Measurements from ENCODE around the gene C10orf90.

C10orf90 gene

DNA sequence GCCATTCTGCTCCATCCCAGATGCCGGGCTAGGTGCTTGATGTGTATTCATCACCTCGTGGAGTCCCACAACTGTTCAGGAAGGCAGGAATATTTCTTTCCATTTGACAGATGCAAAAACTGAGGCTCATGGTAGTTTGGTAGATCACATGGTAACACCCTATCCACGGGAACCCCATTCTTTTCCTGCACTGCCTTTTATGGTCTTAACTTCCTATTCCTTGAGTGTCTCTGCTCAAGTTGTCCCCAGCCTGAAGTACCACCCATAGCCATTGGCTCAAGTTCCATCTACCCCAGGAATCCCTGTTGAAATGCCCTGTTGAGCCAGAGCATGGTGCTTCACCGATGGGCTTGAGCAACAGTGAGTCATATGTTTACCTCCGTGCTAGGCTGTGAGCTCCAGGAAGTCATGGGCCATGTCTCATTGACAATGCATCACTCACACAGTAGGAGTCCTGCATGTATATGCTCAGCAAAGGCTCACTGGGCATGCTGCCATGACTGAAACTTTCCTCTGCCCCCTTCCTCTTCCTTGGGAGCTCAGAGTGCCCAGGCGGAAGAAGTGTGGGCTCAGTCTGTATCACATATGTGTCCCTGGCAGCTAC lies 210.5 kb downstream of the C10orf90 start:
- DNase-seq, result no peak
- no peak overlapping the region for H3K4me3 Mint-ChIP-seq
- no peaks in the 10 kb centered on the region for H3K4me1 Mint-ChIP-seq
- H3K27me3 Mint-ChIP-seq, result no peaks in the 10 kb centered on the region
- H3K36me3 Mint-ChIP-seq, result no peaks in the 10 kb centered on the region
- H3K9me3 Mint-ChIP-seq, result peaks cover 8% of the 10 kb centered on the region
- CTCF ChIA-PET, result no interaction called here
- no peak overlapping the region for H3K27ac Mint-ChIP-seq

DNA sequence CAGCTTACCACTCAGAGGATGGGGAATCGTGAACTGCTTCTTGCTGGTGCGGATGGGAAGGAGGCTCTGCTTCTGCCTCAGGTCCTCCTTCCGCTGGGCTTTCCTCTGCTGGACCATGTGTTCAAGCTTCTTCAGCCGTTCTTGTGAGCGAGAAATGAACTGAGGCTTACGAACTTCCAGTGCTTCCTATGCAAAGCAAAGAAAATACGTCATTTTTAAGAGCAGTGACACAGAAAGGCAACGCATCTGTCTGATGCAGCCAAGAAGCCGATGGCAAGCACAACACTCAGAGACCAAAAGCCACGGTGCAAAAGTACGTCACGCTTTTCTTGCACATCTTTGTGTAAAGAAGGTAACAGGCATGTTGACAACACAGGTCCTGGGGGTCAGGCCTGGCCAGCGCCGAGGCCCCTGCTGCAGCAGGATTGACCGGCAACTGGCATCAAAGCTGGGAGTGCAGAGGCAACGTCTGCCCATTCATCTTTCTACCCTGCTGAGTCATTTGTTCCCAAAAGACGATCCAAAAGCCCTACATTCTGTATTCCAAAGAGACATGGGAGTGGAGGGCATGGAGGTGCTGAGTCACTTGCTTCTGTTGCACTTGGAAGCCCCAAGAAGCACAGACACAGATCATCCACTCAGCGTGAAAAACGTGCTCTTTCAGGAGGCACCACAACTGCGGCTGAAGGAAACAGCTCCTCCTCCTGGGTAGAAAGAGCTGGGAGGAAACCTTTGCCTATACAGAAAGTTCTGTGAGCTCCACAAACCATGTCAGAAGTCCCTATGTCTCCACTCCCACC lies 211.3 kb downstream of the C10orf90 start:
- H3K36me3 Mint-ChIP-seq, result no peaks in the 10 kb centered on the region
- DNase-seq, result no peak
- no peak overlapping the region for H3K4me3 Mint-ChIP-seq
- H3K27ac Mint-ChIP-seq, result no peak overlapping the region
- CTCF ChIA-PET, result no interaction called here
- H3K9me3 Mint-ChIP-seq, result peaks cover 8% of the 10 kb centered on the region
- no peaks in the 10 kb centered on the region for H3K4me1 Mint-ChIP-seq
- H3K27me3 Mint-ChIP-seq, result no peaks in the 10 kb centered on the region

DNA sequence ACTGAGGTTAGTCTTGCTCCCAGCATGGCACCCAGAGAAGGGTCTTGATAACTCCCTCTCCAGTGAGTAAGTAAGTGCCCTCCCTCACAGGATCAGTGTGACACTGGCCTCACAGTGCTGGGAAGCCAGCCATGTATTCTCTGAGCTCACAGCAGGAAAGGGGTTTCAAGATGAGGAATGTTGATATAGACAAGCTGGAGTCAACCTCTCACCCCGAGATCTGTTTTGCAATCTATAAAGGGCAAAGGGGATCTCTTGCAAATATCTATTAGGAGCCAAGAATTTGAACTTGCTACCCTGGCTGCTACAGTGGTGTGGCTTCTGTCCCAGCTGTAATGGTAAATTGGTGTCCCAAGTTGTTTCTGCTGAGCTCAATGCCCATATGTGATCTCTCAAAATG lies 212.0 kb downstream of the C10orf90 start:
- no peak overlapping the region for H3K27ac Mint-ChIP-seq

DNA sequence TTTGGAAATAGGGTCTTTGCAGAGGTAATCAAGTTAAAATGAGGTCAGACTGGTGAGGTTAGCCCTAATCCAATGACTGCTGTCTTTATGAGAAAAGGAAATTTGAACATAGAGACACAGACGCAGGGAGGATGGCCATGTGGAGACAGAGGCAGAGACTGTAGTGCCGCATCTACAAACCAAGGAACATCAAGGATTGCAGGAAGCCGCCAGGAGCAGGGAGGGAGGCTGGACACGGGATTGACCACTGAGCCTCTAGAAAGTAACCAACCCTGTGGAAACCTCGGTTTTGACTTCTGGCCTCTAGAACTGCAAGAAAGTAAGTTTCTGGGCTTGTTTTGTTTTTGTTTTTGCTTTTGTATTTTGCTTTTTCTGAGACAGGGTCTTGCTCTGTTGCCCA lies 213.9 kb downstream of the C10orf90 start:
- DNase-seq, result no peak
- no peak overlapping the region for H3K4me3 Mint-ChIP-seq
- no peak overlapping the region for H3K27ac Mint-ChIP-seq
- no peaks in the 10 kb centered on the region for H3K27me3 Mint-ChIP-seq
- CTCF ChIA-PET, result no interaction called here
- no peaks in the 10 kb centered on the region for H3K4me1 Mint-ChIP-seq
- H3K9me3 Mint-ChIP-seq, result no peaks in the 10 kb centered on the region
- no peaks in the 10 kb centered on the region for H3K36me3 Mint-ChIP-seq

More for the DNA sequence above, 212.0 kb downstream of the C10orf90 start:
- H3K27me3 Mint-ChIP-seq, result no peaks in the 10 kb centered on the region
- DNase-seq, result no peak
- CTCF ChIA-PET, result no interaction called here
- peaks cover 7% of the 10 kb centered on the region for H3K9me3 Mint-ChIP-seq
- no peaks in the 10 kb centered on the region for H3K4me1 Mint-ChIP-seq
- H3K4me3 Mint-ChIP-seq, result no peak overlapping the region
- H3K36me3 Mint-ChIP-seq, result no peaks in the 10 kb centered on the region

DNA sequence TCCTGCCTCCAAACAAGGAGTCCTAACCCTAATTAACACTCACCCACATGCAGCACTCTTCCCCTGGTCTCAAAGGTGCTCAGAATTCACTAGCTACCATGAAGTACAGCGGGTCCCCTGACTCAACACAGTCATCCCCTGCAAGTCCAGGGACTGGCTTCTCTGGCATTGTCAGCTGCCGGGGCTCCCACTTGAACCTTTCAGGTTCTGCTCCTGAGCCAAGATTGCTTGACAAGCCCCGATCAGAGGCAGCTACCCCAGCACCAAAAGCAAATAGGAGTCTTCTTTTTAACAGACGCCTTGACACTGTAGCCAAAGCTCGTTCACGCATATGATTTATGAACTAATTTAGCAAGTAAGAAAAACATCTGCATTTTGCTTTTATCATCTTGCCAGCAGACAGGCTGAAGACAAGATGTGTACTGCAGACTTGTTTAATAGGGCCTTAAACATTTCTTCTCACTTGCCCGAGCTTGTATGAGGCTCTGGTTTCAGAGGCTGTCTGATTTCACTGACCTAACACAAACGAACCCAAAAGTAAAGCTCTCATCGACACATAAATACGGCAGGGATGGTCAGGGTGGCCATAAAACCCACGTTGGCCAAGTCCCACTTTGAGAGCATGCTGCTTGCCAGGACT lies 214.6 kb downstream of the C10orf90 start:
- H3K4me1 Mint-ChIP-seq, result no peaks in the 10 kb centered on the region

DNA sequence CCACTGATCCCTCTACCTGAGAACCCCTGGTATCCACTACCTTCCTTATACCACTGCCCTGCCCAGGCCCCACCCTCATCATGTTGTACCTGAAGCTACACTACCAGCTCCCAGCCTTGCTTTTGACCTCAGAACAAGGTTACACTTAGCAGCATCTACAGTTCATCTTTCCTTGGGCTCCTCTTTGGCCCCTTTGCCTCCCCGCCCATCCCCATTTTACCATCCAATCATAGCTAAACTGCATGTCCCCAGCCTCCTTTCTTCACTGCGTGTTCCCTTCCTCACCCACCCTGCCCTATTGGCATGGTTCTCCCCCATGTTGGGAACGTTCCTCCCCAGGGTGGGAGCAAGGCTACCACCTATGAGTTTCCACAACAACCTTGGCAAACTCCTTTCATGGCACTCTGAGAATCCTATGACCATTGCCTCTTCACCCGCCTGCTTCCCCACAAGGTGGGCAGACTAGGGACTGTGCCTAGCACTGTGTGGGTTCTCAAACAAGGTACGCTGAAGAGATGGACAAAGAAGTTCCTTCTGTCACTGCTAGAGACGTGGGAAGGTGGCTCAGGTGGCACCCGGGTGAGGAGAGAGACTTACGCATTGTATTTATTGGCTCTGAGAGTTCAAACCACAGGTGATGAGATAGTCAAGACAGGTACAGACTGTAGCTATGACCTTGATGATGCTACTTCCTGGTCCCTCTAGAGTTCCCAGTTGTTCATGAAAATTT lies 215.3 kb downstream of the C10orf90 start:
- no peak overlapping the region for H3K27ac Mint-ChIP-seq

More for the DNA sequence above, 214.6 kb downstream of the C10orf90 start:
- no peaks in the 10 kb centered on the region for H3K9me3 Mint-ChIP-seq
- H3K4me3 Mint-ChIP-seq, result no peak overlapping the region
- H3K27me3 Mint-ChIP-seq, result no peaks in the 10 kb centered on the region
- H3K27ac Mint-ChIP-seq, result no peak overlapping the region
- no peak for DNase-seq
- H3K36me3 Mint-ChIP-seq, result no peaks in the 10 kb centered on the region
- CTCF ChIA-PET, result no interaction called here

DNA sequence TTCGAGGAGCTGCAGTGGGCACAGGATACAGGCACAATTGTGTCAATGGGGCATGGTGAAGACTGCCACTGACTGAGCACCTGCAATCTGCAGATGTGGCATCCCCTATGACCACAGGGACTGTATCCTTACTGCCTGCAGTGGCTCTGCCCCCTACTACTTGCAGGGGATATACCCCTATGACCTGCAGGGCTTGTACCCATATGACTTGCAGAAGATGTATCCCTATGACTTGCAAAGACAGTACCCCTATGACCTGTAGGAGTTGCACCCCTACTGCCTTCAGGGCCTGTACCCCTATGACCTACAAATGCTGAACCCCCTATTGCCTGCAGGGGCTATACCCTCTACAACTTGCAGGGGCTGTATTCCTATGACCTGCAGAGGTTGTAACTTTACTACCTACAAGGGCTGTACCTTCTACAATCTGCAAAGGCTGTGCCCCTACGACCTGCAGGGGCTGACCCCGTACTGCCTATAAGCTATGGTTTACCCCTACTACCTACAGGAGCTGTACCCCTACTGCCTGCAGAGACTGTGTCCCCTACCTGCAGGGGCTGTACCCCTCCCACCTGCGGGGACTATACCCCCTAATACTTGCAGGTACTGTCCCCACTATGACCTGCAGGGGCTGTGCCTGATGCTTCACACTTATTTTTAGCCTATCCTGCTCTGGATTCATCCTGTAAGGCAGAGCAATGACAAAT lies 216.3 kb downstream of the C10orf90 start:
- H3K4me3 Mint-ChIP-seq, result no peak overlapping the region
- CTCF ChIA-PET, result no interaction called here
- DNase-seq, result no peak
- no peaks in the 10 kb centered on the region for H3K4me1 Mint-ChIP-seq
- H3K27ac Mint-ChIP-seq, result no peak overlapping the region
- no peaks in the 10 kb centered on the region for H3K36me3 Mint-ChIP-seq
- no peaks in the 10 kb centered on the region for H3K9me3 Mint-ChIP-seq
- no peaks in the 10 kb centered on the region for H3K27me3 Mint-ChIP-seq

More for the DNA sequence above, 215.3 kb downstream of the C10orf90 start:
- no peaks in the 10 kb centered on the region for H3K9me3 Mint-ChIP-seq
- DNase-seq, result no peak
- no peaks in the 10 kb centered on the region for H3K27me3 Mint-ChIP-seq
- H3K4me1 Mint-ChIP-seq, result no peaks in the 10 kb centered on the region
- no peaks in the 10 kb centered on the region for H3K36me3 Mint-ChIP-seq
- CTCF ChIA-PET, result no interaction called here
- H3K4me3 Mint-ChIP-seq, result no peak overlapping the region

DNA sequence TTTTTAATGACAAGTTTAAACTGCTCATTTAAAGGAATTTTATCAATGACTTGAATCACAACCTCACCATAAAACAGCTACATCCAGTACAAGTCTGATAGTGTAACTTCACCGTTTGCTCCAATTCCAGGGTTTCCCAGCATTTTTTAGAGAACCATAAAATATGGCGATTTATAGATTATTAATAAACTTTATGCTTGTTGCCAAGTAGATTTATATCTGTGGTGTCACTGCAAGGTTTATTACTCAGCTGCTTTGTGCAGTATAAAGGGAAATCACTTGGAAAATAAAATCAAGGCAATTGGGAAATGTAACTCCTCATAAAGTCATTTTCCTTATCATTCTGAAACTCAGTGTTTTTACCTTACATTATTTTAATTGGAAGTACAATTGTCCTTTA lies 218.2 kb downstream of the C10orf90 start:
- CTCF ChIA-PET, result no interaction called here
- Mint-ChIP-seq H3K27me3 (no peaks in the 10 kb centered on the region), H3K36me3 (no peaks in the 10 kb centered on the region), H3K27ac (no peak overlapping the region), H3K4me1 (no peaks in the 10 kb centered on the region), H3K9me3 (no peaks in the 10 kb centered on the region), H3K4me3 (no peak overlapping the region)
- no peak for DNase-seq

DNA sequence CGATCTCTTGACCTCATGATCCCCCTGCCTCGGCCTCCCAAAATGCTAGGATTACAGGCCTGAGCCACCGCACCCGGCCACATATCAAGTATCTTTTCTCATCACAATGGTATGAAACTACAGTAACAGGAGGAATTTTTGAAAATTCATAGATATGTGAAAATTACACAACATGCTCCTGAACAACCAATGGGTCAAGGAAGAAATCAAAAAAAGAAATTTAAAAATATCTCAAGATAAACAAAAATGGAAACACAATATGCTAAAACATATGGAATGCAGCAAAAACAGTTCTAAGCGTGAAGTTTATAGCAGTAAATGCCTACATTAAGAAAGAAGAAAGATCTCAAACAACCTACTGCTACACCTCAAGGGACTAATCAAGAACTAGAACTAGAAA lies 222.4 kb downstream of the C10orf90 start:
- no peaks in the 10 kb centered on the region for H3K36me3 Mint-ChIP-seq
- CTCF ChIA-PET, result no interaction called here
- no peak for DNase-seq
- no peak overlapping the region for H3K4me3 Mint-ChIP-seq
- H3K4me1 Mint-ChIP-seq, result no peaks in the 10 kb centered on the region
- no peaks in the 10 kb centered on the region for H3K9me3 Mint-ChIP-seq
- no peaks in the 10 kb centered on the region for H3K27me3 Mint-ChIP-seq
- no peak overlapping the region for H3K27ac Mint-ChIP-seq

DNA sequence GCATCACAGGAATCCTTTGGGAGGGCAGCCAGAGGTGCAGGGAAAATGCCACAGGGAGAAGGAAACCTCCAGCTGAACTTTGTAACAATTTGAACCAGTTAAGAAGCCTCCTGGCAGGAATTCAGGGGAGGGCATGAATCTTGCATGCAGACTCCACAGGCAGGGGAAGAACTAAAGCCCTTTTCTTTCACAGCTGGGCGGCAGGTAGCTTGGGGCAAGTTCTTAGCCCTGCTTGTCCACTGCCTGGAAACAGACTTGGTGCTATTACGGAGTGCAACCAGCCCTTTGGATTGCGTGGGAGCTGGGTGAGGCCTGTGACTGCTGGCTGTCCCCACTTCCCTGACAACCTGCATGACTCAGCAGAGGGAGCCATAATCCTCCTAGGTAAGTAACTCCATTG lies 230.6 kb downstream of the C10orf90 start:
- no peaks in the 10 kb centered on the region for H3K27me3 Mint-ChIP-seq
- H3K4me3 Mint-ChIP-seq, result no peak overlapping the region
- no peaks in the 10 kb centered on the region for H3K4me1 Mint-ChIP-seq
- no peak for DNase-seq
- CTCF ChIA-PET, result no interaction called here
- H3K9me3 Mint-ChIP-seq, result peaks cover 2% of the 10 kb centered on the region
- no peaks in the 10 kb centered on the region for H3K36me3 Mint-ChIP-seq
- H3K27ac Mint-ChIP-seq, result no peak overlapping the region

DNA sequence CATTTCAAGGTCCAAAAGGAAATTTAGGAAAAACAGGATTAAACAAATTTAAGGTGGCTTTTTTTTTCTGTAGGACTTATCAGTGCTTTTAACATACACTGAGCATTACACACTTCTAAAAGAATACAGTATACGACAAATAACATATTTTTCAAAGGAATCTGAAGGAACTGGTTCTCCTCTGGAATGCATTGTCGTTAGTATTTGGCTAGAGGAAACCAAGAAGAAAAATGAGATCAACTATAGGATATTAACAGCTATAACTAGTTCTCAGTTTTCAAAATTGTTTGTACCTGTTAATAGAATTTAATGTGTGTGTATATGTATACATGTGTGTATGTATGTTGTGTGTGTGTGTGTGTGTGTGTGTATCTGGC lies 232.1 kb downstream of the C10orf90 start:
- Mint-ChIP-seq H3K4me1 (no peaks in the 10 kb centered on the region), H3K36me3 (no peaks in the 10 kb centered on the region), H3K27me3 (no peaks in the 10 kb centered on the region), H3K27ac (no peak overlapping the region), H3K9me3 (peaks cover 2% of the 10 kb centered on the region), H3K4me3 (no peak overlapping the region)
- CTCF ChIA-PET, result no interaction called here
- no peak for DNase-seq

DNA sequence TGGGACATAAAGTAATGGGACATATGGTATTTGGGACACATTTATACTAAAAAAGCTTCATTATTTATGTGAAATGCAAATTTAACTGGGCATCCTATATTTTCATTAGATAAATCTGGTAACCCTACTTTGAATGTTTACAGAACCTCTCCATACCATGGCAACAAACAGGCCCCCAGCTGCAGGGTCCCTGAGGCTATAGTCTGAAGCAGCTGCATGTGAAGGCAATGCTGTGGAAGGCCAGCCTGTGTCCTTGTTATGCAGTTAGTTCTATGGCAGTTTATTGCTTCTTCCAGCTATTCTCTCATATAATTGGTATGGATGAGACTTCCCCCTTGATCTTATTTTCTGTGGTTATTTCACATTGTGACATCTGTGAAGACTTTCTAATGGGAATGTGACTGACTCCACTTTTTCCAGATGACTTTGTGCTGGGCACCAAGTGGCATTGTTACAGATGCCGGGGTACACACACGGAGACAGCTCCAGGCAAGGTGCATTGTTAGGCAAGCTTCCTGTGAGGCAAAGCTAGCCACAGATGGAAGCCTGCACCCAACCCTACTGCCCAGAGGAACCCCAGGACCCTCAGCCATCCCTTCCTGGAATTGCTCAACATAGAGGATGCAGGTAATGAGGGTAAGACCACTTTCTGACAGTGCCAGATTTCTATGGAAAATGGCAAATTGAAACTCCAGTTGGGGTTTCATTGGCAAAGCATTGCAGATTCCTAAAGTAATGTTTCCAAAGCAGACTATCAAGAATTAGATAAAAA lies 232.7 kb downstream of the C10orf90 start:
- no peaks in the 10 kb centered on the region for H3K27me3 Mint-ChIP-seq
- no peaks in the 10 kb centered on the region for H3K4me1 Mint-ChIP-seq
- DNase-seq, result no peak
- H3K36me3 Mint-ChIP-seq, result no peaks in the 10 kb centered on the region
- peaks cover 2% of the 10 kb centered on the region for H3K9me3 Mint-ChIP-seq
- no peak overlapping the region for H3K27ac Mint-ChIP-seq
- CTCF ChIA-PET, result no interaction called here
- no peak overlapping the region for H3K4me3 Mint-ChIP-seq

DNA sequence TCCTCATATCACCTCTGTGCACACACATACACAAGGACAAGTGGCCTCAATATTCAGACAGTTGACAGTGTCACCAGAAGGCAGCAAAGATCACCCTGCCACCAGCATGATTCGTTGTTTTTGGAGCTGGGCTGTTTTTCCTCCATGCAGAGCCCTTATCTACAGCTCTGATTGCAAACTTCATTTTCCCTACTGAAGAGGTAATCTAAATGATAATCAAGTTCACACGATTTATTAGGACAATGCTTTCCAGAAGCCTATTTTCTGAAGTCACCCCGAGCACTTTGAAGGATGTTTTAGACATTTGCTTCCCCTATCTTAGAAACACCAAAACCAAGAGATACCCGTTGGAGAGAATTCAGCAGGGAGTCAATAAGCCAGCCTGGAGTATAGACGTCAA lies 236.3 kb downstream of the C10orf90 start:
- Mint-ChIP-seq H3K4me3 (no peak overlapping the region), H3K4me1 (no peaks in the 10 kb centered on the region), H3K36me3 (no peaks in the 10 kb centered on the region), H3K9me3 (peaks cover 2% of the 10 kb centered on the region), H3K27ac (no peak overlapping the region), H3K27me3 (no peaks in the 10 kb centered on the region)
- CTCF ChIA-PET, result no interaction called here
- no peak for DNase-seq

DNA sequence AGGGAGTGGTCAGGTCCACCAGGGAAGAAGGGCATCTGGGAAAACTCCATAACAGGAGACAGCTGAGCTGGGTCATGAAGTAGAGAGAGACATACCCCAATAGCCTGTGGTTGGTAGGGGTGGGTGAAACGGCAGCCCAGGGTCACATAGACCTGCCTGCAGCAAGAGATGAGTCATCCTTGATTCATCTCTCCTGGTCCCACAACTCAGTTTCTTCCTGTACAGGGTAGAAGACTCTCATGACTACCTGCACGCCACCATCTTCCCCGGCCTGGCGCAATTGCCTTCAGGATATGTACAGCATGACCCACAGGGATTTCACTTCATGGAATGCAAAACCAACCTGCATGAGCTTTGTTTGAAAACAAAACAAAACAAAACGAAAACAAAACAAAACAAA lies 237.1 kb downstream of the C10orf90 start:
- CTCF ChIA-PET, result no interaction called here
- Mint-ChIP-seq H3K27ac (no peak overlapping the region), H3K27me3 (no peaks in the 10 kb centered on the region), H3K36me3 (no peaks in the 10 kb centered on the region), H3K4me1 (no peaks in the 10 kb centered on the region), H3K4me3 (no peak overlapping the region), H3K9me3 (peaks cover 2% of the 10 kb centered on the region)
- no peak for DNase-seq

Data from activated naive CD4-positive, alpha-beta T cell treated with anti-CD3 and anti-CD28 coated beads, Interleukin-2, amount 10 ng/mL, durations not matched to agents 7 days and 5 days (primary cell).